Endometrium (tissue), 2 donors: ENCODE results near the gene SPATC1L.
"Not testable (repeated sequence)": the region's sequence is repeated elsewhere in the genome, so short reads cannot be mapped to it uniquely, and the experiment has no call there.

Experiments
- FAIRE-seq: peaks from 2 replicates; lab custom pipeline; 2012; peaks lifted over from hg19 to GRCh38; lab: Jason Lieb, UNC
- donor health status: control.
- donor health status: control.

The SPATC1L gene

GRCh38 chr21:46214478-46215340, 30.4 kb upstream of the SPATC1L start:
- FAIRE-seq: no peak

GRCh38 chr21:46213620-46214286, 29.5 kb upstream of the SPATC1L start:
- FAIRE-seq: no peak

GRCh38 chr21:46212721-46213484, 28.6 kb upstream of the SPATC1L start:
- FAIRE-seq: no peak

GRCh38 chr21:46211786-46212720, 27.8 kb upstream of the SPATC1L start:
- no peak for FAIRE-seq

- FAIRE-seq: no peak
Observed at GRCh38 chr21:46211376-46211775, 27.1 kb upstream of the SPATC1L start.

GRCh38 chr21:46210378-46211136, 26.3 kb upstream of the SPATC1L start:
- no peak for FAIRE-seq

GRCh38 chr21:46208761-46209721, 24.8 kb upstream of the SPATC1L start:
- FAIRE-seq: no peak

GRCh38 chr21:46207920-46208591, 23.8 kb upstream of the SPATC1L start:
- no peak for FAIRE-seq

GRCh38 chr21:46207006-46207919, 23.0 kb upstream of the SPATC1L start:
- FAIRE-seq: no peak

- no peak for FAIRE-seq
Observed at GRCh38 chr21:46206163-46207005, 22.1 kb upstream of the SPATC1L start.

- no peak for FAIRE-seq
Observed at GRCh38 chr21:46205766-46206162, 21.5 kb upstream of the SPATC1L start.

GRCh38 chr21:46205166-46205565, 20.9 kb upstream of the SPATC1L start:
- FAIRE-seq: no peak

- no peak for FAIRE-seq
Observed at GRCh38 chr21:46203203-46203600, 18.9 kb upstream of the SPATC1L start.

GRCh38 chr21:46202592-46203202, 18.4 kb upstream of the SPATC1L start:
- FAIRE-seq: no peak

- not testable (repeated sequence) for FAIRE-seq
Observed at GRCh38 chr21:46200877-46201803, 16.9 kb upstream of the SPATC1L start.
